HG02571 (cell line): ENCODE results near the gene GTPBP3.

ENCODE experiments used
- ATAC-seq: cut with Tn5 transposase; IDR thresholded peaks from one replicate; pipeline ENCODE4 v1.9.1; 2021; ENCODE audit warnings: mild to moderate bottlenecking, moderate library complexity; ENCODE audit not compliant: unreplicated experiment

GTPBP3 gene

GRCh38 chr19:17309198-17309964, 28.0 kb upstream of the GTPBP3 start, which contains the start of gene DDA1:
Gene DDA1, plus strand, starts transcription at chr19:17309563. Its CDS starts 92 bp downstream, at chr19:17309655.
- ATAC-seq, result peak; percentile 57

DNA sequence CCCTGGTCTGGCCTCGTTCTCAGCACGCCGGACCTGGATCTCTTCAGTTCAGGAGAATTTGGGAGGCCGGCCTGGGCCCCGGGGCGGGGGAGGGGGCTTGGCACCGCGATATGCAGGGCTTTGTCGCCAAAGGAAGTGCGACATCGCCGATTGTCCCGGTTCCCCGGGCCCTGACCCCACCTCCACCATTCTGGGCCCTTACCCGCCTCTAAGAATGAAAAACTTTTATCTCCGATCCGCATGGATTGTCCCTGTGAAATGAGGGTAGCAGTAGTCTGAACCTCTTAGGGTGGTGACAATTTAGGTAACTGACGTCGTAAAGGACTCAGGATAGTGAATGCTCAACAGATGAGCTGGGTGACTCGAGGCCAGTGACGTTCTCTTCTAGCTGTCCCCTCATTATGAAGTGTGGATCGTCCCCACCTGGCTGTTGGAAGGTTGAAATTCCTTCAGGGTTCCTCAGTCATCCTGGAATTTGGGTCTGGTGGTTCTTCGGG, 27.3 kb upstream of the GTPBP3 start:
- no peak for ATAC-seq

GRCh38 chr19:17311455-17312188, 25.7 kb upstream of the GTPBP3 start:
- ATAC-seq, result no peak

DNA sequence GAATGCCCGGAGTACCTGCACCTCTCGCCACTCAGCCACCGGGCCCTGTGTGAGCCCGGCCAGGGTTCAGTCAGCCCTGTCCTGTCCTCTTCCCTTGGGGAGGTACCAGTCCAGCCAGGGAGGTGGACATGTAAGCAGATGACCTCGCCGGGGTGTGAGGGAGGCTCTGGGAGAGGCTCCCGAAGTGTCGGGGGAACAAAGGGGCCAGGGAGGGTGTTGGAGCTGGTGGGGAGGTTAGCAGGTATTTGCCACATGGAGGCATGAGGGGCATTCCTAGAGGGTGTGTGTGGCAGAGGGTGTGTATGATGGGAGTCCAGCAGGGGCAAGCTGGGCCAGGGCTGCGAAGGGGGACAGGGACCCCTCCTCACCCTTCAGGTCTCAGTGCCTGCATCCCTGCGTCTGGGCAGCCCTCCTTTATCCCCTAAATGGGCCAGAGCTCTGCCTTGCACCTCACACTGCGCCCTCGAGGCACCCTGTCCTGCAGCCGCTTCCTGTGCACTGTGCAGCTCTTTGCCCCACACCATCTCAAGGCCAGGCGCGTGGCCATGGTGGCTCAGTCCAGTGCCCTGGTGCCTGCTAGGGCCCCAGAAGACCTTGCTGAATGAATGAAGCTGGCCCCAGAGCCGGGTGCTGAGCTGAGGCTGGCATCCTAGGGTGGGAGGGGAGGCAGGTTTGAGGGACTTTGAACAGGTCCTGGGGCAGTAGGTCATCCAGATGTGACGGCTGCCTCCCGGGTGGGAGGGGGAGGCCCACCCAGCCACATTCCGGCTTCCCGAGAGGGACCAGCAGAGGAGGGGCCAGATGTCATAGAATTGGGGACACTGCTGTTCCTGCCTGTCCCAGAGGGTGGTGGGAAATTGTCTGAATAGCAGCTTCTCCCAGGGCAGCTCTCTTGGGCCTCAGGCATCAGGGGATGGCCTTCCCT, 24.9 kb upstream of the GTPBP3 start:
- no peak for ATAC-seq

GRCh38 chr19:17314007-17314593, 23.3 kb upstream of the GTPBP3 start:
- ATAC-seq, result no peak

DNA sequence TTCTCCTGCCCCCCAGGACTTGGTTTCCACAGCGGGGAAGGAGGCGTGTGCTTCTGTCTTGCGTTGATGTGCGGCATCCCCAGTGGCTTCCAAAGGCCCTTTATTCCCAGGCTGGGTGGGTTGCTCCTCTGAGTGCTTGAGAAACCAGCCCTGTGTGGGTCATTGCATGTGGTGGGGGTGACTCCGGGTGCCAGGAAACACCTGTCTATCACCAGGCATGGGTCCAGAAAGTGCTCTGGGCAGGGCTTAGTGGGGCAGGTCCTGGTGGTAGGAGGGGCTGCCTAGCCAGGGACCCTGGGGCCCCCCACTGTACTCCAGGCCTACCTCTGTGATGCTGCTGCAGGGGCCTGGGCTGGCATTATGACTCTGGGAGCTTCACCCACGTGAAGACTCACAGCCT, 18.4 kb upstream of the GTPBP3 start:
- ATAC-seq, result no peak

DNA sequence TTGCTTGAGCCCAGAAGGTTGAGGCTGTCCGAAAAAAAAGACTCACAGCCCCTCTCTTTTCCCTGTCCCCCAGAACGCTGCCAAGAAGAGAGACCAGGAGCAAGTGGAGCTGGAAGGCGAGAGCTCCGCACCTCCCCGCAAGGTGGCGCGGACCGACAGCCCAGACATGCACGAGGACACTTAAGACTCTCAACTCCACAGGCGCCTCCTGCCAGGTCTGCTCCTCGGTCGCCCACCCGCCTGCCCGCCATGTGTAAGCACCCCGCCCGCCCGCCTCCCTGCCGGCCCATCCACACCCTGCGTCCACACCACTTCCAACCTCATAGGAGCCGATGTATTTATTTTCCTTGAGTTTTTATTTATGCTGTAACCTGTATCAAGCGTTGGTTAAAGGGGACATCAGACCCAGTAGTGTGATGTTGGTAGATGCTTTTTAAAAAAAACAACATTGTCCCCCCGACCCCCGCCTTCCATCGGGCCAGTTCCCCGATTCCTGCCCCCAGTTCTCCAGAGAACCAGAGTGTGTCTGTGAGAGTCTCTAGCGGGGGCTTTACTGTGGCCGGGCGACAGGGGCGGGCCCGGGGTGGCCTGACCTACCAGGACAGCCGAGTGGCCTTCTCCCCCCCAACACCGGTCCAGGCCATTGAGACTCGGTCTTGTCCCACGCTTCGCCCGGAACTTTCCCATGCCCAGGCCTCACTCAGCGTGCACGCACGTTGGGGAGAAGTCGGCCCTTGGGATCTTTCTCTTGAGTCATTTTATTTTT, 17.7 kb upstream of the GTPBP3 start:
- ATAC-seq, result no peak

DNA sequence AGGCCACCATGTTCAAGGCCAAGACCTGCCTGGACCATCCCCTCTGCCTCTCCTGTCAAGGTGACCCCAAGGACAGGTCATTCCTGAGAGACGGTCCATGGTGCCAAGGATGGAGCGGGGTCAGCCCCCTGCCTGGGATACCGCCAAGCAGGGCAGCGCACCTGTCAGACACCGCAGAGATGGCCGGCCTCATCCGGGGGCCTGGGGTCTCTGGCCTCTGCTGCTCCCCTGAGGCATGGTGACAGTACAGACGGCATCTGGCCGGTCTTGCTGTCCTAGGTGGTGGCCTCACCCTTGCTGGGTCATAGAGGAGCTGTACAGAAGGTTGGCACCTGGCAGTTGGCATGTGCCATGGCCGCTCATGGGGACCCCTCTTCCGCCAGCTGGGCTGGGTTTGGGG, 16.9 kb upstream of the GTPBP3 start:
- no peak for ATAC-seq

DNA sequence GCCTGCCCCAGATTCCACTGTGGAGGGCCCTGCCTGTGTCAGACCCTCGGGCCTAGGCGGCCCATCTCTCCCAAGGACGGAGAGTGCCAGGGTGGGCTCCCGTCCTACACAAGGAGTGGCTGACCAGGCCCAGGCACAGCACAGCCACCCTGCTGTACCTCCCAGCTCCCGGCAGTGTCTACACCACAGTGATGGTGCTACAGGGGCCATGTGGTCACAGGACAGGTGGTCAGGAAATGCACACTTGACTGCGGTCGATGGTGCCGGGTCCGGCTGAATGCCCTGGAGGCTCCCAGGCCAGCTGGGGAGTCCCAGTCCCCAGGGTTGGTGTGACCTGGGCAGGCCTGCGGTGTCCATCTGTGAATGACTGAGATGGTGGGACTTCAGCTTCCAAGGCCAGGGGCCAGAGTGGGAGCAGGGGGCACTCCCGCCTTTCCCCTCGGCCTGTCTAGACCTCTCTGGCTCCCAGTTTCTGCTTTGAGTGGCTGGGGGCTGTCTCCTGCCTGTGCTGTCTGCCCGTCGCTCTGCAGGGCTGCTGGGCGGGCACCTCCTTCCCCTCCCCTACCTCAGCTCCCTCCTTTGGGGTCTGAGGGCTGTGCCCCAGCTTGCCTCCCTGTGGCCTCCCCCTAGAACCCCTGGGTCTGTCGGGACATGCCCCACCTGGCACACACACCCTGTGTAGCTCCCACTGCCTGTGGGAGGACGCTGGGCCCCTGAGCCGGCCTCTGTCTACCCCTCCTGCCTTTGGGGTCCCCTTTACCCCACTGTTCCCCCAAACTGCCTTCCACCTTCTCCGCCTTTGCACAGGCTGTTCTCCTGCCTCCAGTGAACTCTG, 15.5 kb upstream of the GTPBP3 start:
- no peak for ATAC-seq

- ATAC-seq, result no peak
Measured at GRCh38 chr19:17322854-17323253, 14.5 kb upstream of the GTPBP3 start.

DNA sequence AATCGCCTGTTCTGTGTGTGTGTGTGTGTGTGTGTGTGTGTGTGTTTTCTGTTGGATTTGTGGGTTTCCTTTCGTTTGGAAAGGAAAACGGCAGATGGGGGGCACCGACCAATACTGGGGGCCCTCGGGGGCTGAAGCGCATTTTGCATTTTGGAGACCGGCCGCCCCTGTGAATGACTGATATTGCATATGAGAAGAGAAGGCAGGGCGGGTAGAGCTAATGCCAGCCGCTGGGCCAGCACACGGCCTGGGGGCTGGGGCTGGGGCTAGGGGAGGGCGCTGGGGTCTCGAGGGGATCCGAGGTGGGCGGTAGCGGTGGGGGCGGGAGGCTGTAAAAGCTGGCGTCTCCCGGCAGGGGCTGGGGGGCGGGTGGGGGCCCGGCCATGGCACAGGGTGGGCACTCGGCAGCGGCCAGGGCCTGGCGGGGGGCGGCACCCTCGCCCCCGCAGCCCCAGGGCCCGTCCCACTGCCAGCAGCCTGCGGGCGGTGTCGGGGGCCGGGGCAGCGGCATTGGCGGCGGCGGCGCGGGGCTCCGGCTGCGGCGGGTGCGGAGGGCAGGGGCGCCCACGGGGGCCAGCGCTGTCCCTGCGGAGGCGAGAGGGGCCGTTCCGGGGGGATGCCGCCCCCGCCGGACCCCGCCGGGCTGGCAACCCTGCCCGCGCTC, 13.9 kb upstream of the GTPBP3 start:
- no peak for ATAC-seq

DNA sequence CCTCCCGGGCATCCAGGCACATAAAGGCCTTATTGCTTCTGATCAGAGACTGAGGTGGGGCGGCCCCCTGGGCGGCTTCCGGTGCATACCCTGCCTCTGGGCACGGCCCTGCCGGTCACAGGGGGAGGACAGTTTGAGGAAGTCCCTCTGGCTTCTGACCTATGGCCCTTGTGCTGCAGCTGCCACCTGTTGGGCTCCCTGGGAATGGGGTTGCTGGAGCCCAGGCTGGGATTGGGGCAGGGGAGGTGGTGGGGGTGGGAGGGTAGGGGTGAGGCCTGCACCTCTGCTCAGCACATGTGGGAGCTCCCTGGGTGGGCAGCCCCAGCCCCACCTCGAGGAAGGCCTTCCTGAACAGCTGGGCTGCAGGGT, 13.4 kb upstream of the GTPBP3 start:
- ATAC-seq, result no peak

DNA sequence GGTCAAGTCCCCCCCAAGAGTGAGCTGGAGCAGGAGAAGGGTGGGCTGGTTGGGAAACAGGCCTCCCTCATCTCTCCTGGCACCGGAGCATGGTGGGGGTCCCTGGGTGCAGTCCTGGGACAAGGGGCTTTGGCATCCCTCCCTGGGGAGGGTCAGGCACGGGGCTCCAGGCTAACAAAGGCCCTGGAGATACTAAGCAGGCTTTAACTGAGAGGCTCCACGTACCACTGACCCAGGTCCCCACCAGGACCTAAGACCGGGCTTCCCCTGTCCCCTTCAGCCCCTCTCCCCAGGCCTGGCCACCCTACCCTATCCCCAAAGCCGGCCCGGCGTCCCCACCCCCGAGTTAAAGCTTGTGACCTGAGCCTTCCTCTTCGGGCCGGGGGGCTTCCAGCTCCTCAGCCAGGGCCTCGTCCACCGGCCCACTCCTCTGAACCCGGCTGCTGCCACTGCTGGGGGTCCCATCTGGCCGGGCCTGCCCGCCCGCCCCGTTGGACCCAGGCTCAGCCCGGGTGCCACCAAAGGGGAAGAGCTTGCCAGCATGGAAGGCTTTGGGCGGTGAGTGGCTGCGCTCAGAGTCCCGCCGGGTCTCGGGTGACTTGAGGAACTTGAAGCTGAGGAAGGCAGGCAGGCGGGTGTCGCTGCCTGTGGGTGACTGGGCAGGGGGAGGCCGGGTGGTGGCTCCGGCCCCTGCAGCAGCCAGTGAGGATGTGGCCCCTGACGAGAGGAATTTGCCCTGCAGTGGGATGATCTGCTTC, 12.8 kb upstream of the GTPBP3 start:
- no peak for ATAC-seq

DNA sequence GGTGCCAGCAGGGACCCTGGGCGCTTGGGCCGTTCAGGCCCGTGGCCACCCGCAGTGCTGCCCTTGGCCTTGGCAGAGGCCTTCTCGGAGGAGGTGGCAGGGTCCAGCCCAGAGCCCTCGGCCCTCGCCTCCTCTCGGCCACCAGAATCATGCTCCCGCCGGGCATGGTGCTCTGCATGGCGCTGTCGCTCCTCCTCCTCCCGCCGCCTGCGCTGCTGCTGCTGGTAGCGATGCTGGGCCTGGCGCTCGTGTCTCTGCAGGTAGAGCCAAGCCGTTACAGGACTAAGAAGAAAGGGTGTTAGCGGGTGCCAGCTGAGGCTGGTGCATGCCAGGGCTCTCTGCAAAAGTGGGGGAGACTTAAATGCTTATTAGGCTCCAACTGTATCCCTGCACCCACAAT, 12.2 kb upstream of the GTPBP3 start:
- no peak for ATAC-seq

- ATAC-seq, result no peak
Measured at GRCh38 chr19:17325881-17326594, 11.3 kb upstream of the GTPBP3 start.

- no peak for ATAC-seq
Measured at GRCh38 chr19:17326595-17326966, 10.8 kb upstream of the GTPBP3 start.

DNA sequence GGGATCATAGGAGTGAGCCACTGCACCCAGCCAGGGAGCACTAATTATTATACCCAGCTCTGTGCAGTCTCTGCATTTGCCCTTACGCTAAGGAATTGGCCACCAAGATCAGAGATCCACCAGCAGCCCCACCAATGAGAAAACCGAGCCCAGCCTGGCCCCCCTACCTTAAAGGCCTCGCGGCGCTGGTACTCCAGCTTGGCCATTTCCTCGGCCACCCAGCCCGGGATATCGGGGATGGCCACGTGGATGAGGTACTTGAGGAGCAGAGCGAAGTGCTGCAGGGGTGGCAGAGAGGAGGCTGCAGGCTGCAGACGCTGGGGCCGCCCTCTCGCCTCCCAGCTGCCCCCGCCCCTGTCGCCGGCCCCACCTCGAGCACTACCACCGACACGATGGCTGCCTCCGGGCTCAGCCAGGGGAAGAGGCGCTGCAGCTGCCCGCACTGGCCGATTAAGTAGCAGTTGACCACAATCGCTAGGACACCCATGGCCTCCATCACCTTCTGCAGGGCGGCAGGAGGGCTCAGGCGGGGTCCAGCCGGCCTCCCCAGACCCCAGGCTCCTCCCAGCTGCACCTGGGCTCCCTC, 10.2 kb upstream of the GTPBP3 start:
- no peak for ATAC-seq
